NCI-H526 treated with DMSO at 0.1 percent for 48 hours (cell line): ENCODE results near the gene ZCCHC24.
"Not testable (repeated sequence)": the region's sequence is repeated elsewhere in the genome, so short reads cannot be mapped to it uniquely, and the experiment has no call there.

Source experiments
- DNase-seq: peaks from one replicate; lab custom pipeline; 2025; lab: John Stamatoyannopoulos, UW

ZCCHC24 gene

GRCh38 chr10:79472449-79472848 is 27.0 kb upstream of the ZCCHC24 start:
- no peak for DNase-seq

GRCh38 chr10:79471776-79472175 is 26.4 kb upstream of the ZCCHC24 start:
- DNase-seq = no peak

- DNase-seq = no peak
Observed at GRCh38 chr10:79470096-79470495, 24.7 kb upstream of the ZCCHC24 start.

DNA sequence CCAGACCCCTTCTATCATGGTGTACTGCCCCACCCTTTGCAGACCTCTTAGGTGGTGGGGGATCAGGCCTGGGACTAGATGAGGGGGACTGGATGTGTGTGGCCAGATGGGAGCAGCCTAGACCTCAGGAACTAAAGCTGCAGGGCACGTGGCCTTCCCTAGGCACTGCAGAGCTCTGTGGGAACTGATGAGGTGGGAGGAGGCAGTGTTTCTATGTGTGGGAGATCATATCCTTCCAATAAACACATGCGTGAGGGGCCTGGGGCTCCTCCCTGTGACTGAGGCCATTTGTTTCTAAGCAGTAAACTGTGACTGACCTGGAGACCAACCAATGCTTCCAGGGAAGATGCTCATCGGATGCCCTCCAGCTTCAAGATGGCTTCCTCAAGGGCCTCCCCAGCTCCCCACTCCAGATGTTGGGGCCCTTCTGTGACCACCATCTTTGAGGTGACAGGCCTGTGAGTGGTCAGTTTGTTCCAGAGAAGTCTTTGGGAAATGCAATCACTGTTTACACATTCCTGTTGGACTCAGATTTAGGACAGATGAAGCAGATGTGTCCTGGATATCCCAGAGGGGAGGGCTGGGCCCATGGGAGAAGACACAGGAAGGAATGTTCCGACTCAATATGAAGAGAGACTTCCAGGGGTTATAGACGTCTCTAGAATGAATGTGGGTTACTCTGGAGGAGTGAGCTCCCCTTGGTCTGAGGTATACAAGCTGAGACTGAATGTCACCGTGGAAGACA is 23.6 kb upstream of the ZCCHC24 start:
- no peak for DNase-seq

DNA sequence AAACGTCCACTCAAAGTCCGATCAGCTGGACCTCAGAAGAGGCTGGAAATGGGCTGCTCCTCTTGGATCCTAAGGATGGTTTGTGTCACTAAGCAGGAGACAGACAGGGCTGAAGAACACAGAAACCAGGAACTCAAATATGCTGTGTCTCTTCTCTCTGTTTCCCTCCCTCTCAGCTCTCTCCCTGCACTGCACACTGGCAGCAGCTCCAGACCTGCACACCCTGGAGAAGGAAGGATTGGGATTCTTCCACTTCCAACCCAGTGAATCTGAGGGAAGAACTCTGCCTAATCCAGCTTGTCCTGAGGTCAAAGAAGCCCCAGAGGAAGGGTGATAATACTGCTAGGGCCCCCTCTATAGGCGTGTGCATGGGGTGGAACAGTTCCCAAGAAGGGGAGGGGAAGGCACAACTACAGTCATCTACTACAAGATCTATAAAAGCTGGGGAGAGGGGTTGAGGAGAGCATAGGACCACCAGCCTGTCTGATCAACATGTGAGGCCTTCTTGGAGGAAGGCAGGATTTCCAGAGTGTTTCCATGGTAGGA is 22.7 kb upstream of the ZCCHC24 start:
- no peak for DNase-seq

GRCh38 chr10:79465341-79465740 is 19.9 kb upstream of the ZCCHC24 start:
- DNase-seq = no peak

DNA sequence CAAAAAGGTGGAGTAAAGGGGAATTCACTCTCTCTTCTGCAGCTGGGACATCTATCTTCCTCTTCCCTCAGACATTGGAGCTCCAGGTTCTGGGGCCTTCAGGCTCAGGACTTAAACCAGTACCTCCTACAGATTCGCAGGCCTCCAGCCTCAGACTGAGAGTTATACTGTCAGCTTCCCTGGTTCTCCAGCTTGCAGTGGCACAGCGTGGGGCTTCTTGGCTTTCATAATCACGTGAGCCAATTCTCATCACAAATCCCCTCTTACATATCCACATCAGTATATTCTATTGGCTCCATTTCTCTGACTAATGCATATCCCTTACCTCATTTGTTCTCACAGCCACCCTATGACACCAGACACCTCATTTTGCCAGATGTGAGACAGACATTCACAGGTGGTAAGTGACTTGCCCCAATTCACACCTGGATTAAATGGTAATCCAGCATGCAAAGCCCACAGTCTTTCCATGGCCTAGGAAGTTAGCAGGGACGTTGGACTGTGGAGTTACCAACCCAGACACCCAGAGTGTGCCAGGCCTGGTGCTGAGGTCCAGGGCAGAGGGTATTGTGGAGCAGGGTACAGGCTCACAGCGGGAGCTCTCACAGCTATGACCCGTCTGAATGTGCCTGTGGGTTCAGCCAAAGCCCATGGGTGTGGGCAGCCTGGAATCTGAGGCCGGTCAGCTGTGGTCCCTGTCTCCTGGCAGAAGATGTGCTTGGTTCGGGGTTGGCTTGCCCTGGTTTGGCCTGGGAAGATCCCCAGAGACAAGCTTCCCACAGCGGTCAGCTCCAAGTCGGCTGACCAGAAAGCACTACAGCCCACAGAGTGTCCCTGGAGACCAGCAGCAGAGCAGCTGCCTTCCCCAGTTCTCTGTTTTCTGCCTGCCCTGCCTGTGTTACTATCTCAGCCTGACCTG is 18.4 kb upstream of the ZCCHC24 start:
- no peak for DNase-seq

GRCh38 chr10:79460687-79461086 is 15.3 kb upstream of the ZCCHC24 start:
- DNase-seq = no peak

GRCh38 chr10:79459243-79459642 is 13.8 kb upstream of the ZCCHC24 start:
- DNase-seq = no peak

DNA sequence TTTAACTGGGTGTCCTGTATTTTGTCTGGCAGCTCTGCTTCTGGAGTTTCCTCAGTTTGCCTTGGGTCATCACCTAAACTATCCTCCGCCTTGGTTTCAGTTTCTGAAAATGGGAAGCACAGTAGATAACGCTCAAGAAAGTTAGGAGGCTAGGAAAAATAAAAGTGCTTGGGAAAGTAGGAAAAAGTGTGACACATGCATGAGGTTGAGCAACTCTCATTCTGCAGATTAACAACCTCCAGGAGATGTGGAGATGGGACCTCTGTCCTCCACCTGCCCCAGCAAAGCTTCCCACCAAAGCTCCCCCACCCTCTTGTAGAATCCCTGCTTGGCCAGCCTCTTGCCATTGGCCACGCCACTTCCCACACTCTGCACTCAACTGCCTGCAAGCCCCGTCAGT is 13.1 kb upstream of the ZCCHC24 start:
- no peak for DNase-seq

GRCh38 chr10:79457256-79457785 is 11.9 kb upstream of the ZCCHC24 start:
- DNase-seq = no peak

DNA sequence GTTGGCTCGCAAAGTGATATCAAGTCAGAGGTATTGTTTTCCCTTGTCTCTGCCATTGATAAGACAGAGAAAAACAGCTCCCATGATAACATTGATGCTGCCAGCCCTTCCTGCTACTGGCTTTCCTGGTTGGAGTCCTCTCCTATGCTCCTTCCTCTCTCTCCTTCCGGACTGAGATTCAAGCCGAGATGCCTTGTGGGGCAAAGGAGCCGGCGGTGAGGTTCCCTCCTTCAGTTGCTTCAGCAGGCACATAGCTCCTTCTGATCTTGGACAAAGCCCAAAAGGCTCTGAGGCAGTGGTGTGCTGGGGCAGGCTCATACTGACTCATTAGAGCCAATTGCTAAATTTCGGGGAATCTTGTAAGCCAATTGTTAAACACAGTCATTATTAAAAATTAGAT is 8.8 kb upstream of the ZCCHC24 start:
- no peak for DNase-seq

DNA sequence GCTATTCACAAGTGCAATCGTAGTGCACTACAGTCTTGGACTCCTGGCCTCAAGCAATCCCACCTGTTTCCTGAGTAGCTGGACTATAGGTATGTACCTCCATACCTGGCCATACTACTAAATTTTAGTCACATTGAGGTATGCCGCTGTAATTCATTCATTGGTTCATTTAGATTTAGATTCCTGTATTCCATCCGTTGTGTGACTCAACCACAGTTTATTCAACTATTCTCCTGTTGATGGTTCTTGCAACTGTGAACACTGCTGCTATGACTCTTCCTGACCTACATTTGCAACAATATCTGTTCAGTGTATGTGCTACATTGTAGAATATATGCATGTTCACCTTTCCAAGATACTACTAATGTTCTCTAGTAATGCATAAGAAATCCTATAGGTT is 8.0 kb upstream of the ZCCHC24 start:
- DNase-seq = no peak

DNA sequence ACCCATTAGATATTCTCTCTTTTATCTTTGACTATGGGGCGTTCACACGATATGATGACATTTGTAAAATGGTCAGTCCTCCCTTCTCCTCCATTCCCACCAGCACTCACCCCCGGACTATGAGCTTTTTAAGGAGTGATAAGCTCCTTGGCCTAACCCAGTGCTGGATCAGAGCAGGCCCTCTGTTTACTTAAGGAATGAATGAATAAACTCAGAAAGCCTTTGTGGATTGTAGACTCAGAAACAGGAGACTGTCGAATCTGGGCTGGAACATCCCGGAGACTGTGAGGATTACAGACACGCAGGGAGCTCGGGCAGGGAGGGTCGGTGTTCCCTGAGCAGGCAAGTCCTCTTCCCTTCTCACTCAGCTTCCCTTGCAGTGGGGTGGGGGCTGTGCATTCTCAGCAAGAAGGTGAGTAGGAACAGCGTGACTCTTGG is 6.8 kb upstream of the ZCCHC24 start:
- no peak for DNase-seq

- DNase-seq = no peak
Observed at GRCh38 chr10:79451046-79451699, 5.7 kb upstream of the ZCCHC24 start.

GRCh38 chr10:79449181-79450146 is 4.0 kb upstream of the ZCCHC24 start:
- DNase-seq = peak; percentile 2

- DNase-seq = no peak
Observed at GRCh38 chr10:79448732-79449049, 3.3 kb upstream of the ZCCHC24 start.

DNA sequence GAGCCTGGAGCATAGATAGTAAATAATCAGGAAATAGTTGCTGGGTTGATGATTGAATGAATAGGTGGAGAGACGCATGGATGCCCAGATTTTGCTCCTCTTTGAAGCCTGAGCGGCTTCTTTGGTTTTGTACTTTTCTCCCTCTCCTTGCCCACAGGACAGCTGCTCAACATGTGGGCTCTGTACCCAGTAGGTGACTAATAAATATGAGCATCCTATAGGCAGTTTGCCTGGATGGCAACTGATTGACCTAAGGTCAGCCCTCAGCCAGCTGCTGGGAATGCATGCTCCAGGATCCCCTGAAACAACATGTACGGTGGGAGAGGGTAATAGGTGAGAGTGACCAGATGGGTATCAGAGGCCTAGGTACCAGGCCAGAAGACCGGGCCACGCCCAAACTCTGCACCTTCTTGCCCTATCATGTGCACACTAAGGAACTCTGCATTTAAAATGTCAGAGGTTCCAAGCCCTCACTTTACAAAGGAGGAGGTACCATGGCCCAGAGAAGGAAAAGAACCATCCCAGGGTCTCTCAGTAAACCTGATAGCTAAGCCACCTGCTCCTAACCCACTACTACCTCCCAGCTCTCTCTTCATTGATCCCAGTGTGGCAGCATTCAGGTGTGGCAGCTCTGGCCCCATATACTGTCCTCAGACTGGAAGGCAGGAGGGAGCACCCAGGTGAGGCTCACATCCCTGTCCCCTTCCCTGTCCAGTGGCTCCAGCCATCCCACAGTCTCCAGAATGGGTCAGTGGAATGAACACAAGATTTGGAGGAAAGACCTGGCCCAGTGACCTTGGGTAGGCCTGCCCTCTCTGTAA is 2.7 kb upstream of the ZCCHC24 start:
- no peak for DNase-seq

DNA sequence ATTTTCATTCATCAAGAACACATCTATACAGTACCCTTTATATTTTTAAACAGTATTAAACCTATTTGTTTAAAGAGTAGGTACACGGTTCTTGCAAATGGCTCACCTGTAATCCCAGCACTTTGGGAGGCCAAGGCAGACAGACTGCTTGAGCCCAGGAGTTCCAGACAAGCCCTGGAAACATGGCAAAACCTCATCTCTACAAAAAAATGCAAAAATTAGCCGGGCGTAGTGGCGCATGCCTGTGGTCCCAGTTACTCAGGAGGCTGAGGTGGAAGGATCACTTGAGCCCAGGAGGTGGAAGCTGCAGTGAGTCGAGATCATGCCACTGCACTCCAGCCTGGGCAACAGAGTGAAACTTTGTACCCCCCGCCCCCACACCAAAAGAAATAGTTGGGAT is 1.8 kb upstream of the ZCCHC24 start:
- DNase-seq = not testable (repeated sequence)

- no peak for DNase-seq
Observed at GRCh38 chr10:79446758-79447084, 1.3 kb upstream of the ZCCHC24 start.
